Neuronal stem cell (in vitro differentiated cells): Measurements from ENCODE around the gene LRRC40.

ENCODE experiments used
- DNase-seq: peaks from one replicate; pipeline ENCODE4 v3.0.0-alpha.2; 2013; ENCODE audit warnings: low spot score
- H2AFZ ChIP-seq: one replicate; pipeline ENCODE4 v1.6.1; 2013; ENCODE audit warnings: mild to moderate bottlenecking, low read length, inconsistent platforms
- H2AK5ac ChIP-seq: 2 replicates; pipeline ENCODE4 v1.6.1; 2013; ENCODE audit warnings: low read depth, mild to moderate bottlenecking, inconsistent platforms, low read length, moderate library complexity, mixed read lengths
- H2BK120ac ChIP-seq: 2 replicates; pipeline ENCODE4 v1.6.1; 2013; ENCODE audit warnings: low read depth, mild to moderate bottlenecking, inconsistent platforms, low read length, moderate library complexity, mixed read lengths
- H2BK12ac ChIP-seq: one replicate; pipeline ENCODE4 v1.6.1; 2013; ENCODE audit warnings: low read length, inconsistent platforms
- H2BK15ac ChIP-seq: 2 replicates; pipeline ENCODE4 v1.6.1; 2013; ENCODE audit warnings: mild to moderate bottlenecking, low read length, inconsistent platforms, mixed read lengths
- H2BK5ac ChIP-seq: one replicate; pipeline ENCODE4 v1.6.1; 2013; ENCODE audit warnings: inconsistent platforms, mild to moderate bottlenecking, low read length, moderate library complexity
- H3K14ac ChIP-seq: one replicate; pipeline ENCODE4 v1.6.1; 2013; ENCODE audit warnings: low read length, inconsistent platforms
- H3K18ac ChIP-seq: 2 replicates; pipeline ENCODE4 v1.6.1; 2013; ENCODE audit warnings: low read length, inconsistent platforms
- H3K23ac ChIP-seq: 2 replicates; pipeline ENCODE4 v1.6.1; 2013; ENCODE audit warnings: low read depth, mild to moderate bottlenecking, mixed read lengths, low read length, inconsistent platforms; ENCODE audit not compliant: poor library complexity
- H3K27ac ChIP-seq: replicated peaks from 3 replicates; pipeline ENCODE4 v1.5.1; 2013; ENCODE audit warnings: low read length, inconsistent platforms
- H3K27me3 ChIP-seq, 3 experiments: 2 replicates each; pipeline ENCODE4 v1.6.1; 2013; ENCODE audit warnings: low read length in 3 of 3, mild to moderate bottlenecking in 2 of 3, inconsistent platforms in 1 of 3, low read depth in 1 of 3, mixed read lengths in 1 of 3, moderate library complexity in 1 of 3; ENCODE audit not compliant: control insufficient read depth in 3 of 3, insufficient read depth in 3 of 3
- H3K36me3 ChIP-seq, 2 donors: replicated peaks in 1 of 2; 2 replicates each; pipeline ENCODE4 v1.6.1; 2013; ENCODE audit warnings: low read length in 2 of 2; ENCODE audit not compliant: control insufficient read depth in 2 of 2, insufficient read depth in 2 of 2
- H3K4ac ChIP-seq: 2 replicates; pipeline ENCODE4 v1.6.1; 2013; ENCODE audit warnings: inconsistent platforms, mild to moderate bottlenecking, low read length, moderate library complexity
- H3K4me1 ChIP-seq, 2 donors: 1 replicate in 1 of 2; 2 replicates in 1 of 2; pipeline ENCODE4 v1.6.1; 2013; ENCODE audit warnings: low read length in 2 of 2, low read depth in 1 of 2; ENCODE audit not compliant: control insufficient read depth in 2 of 2, insufficient read depth in 1 of 2
- H3K4me2 ChIP-seq: one replicate; pipeline ENCODE4 v1.6.1; 2013; ENCODE audit warnings: mild to moderate bottlenecking, low read length, inconsistent platforms; ENCODE audit not compliant: insufficient read depth, poor library complexity, severe bottlenecking
- H3K4me3 ChIP-seq, 2 donors: 2 replicates each; pipeline ENCODE4 v1.5.1; 2013; ENCODE audit warnings: low read length in 2 of 2, mild to moderate bottlenecking in 2 of 2, inconsistent platforms in 1 of 2, moderate library complexity in 1 of 2
- H3K79me1 ChIP-seq: one replicate; pipeline ENCODE4 v1.6.1; 2013; ENCODE audit warnings: low read depth, mild to moderate bottlenecking, inconsistent platforms, low read length, moderate library complexity
- H3K9ac ChIP-seq: one replicate; pipeline ENCODE4 v1.6.1; 2013; ENCODE audit warnings: mild to moderate bottlenecking, low read depth, low read length, inconsistent platforms; ENCODE audit not compliant: poor library complexity
- H3K9me3 ChIP-seq, 2 donors: replicated peaks in 1 of 2; 2 replicates each; pipeline versions ENCODE3 to v1.6.1; 2013; ENCODE audit warnings: low read length in 2 of 2, mild to moderate bottlenecking in 2 of 2, inconsistent platforms in 1 of 2, low read depth in 1 of 2, mixed read lengths in 1 of 2, moderate library complexity in 1 of 2; ENCODE audit not compliant: control insufficient read depth in 2 of 2, insufficient read depth in 1 of 2
- H4K8ac ChIP-seq: one replicate; pipeline ENCODE4 v1.6.1; 2013; ENCODE audit warnings: low read depth, mild to moderate bottlenecking, inconsistent platforms, low read length, moderate library complexity
- H4K91ac ChIP-seq: one replicate; pipeline ENCODE4 v1.6.1; 2013; ENCODE audit warnings: low read length, low read depth, mild to moderate bottlenecking, inconsistent platforms; ENCODE audit not compliant: poor library complexity
- WGBS, 2 donors: extraction: QIAGEN DNeasy Blood & Tissue Kit; methylation state at CpG; one replicate each; pipeline ENCODE4 v1.1.7; 2013; ENCODE audit warnings: missing lambda C conversion rate in 2 of 2, mixed read lengths in 1 of 2; ENCODE audit not compliant: insufficient read length in 2 of 2, insufficient replicate concordance in 1 of 2; ENCODE audit errors: extremely low coverage in 2 of 2; 5-methylcytosine and 5-hydroxymethylcytosine counted together

Gene LRRC40

GRCh38 chr1:70227439-70227838 is 22.1 kb upstream of the LRRC40 start:
- Histone ChIP-seq H4K8ac (no peak overlapping the region), H3K4ac (no peak overlapping the region), H3K18ac (no peak overlapping the region), H3K36me3 (peaks cover 14 to 100% of the 10 kb centered on the region in 2 donors), H4K91ac (no peak overlapping the region), H3K27me3 (no peaks in the 10 kb centered on the region), H3K4me3 (no peak overlapping the region), H2BK120ac (no peak overlapping the region), H3K79me1 (no peaks in the 10 kb centered on the region), H2BK5ac (no peak overlapping the region), H2BK12ac (no peak overlapping the region), H3K9me3 (no peaks in the 10 kb centered on the region), H3K9ac (no peak overlapping the region), H2BK15ac (no peak overlapping the region), H3K23ac (no peak overlapping the region), H2AFZ (no peak overlapping the region), H3K27ac (no peak overlapping the region), H3K4me2 (no peak overlapping the region), H2AK5ac (no peak overlapping the region), H3K14ac (no peak overlapping the region), H3K4me1 (peaks cover 0 to 14% of the 10 kb centered on the region in 2 donors)
- DNase-seq = no peak
- no CpG with 5 or more reads among the region's 1 CpG for WGBS, 2 donors

- DNase-seq = no peak
- no peak overlapping the region for H2BK12ac ChIP-seq
- H4K8ac ChIP-seq = no peak overlapping the region
- H3K4me3 ChIP-seq = no peak overlapping the region
- H3K14ac ChIP-seq = no peak overlapping the region
- H3K36me3 ChIP-seq = peaks cover 7 to 80% of the 10 kb centered on the region in 2 donors
- peaks cover 0 to 17% of the 10 kb centered on the region in 2 donors for H3K4me1 ChIP-seq
- H3K4ac ChIP-seq = no peak overlapping the region
- no peak overlapping the region for H2BK120ac ChIP-seq
- WGBS, 2 donors = no CpG with 5 or more reads among the region's 2 CpGs
- no peak overlapping the region for H3K4me2 ChIP-seq
- H3K9ac ChIP-seq = no peak overlapping the region
- no peak overlapping the region for H4K91ac ChIP-seq
- H3K23ac ChIP-seq = no peak overlapping the region
- no peaks in the 10 kb centered on the region for H3K27me3 ChIP-seq
- H3K18ac ChIP-seq = no peak overlapping the region
- no peak overlapping the region for H2AK5ac ChIP-seq
- no peak overlapping the region for H3K27ac ChIP-seq
- no peaks in the 10 kb centered on the region for H3K79me1 ChIP-seq
- H2BK15ac ChIP-seq = no peak overlapping the region
- no peak overlapping the region for H2BK5ac ChIP-seq
- no peaks in the 10 kb centered on the region for H3K9me3 ChIP-seq
- H2AFZ ChIP-seq = no peak overlapping the region
Observed at GRCh38 chr1:70224954-70225353, 19.6 kb upstream of the LRRC40 start.

- H2AFZ ChIP-seq = no peak overlapping the region
- no peak overlapping the region for H3K4ac ChIP-seq
- DNase-seq = no peak
- H3K27ac ChIP-seq = no peak overlapping the region
- H2BK12ac ChIP-seq = no peak overlapping the region
- peaks cover 0 to 17% of the 10 kb centered on the region in 2 donors for H3K4me1 ChIP-seq
- H3K9ac ChIP-seq = no peak overlapping the region
- no peaks in the 10 kb centered on the region for H3K27me3 ChIP-seq
- peaks cover 3 to 62% of the 10 kb centered on the region in 2 donors for H3K36me3 ChIP-seq
- no peak overlapping the region for H2BK15ac ChIP-seq
- H3K79me1 ChIP-seq = no peaks in the 10 kb centered on the region
- no CpG with 5 or more reads among the region's 3 CpGs for WGBS, 2 donors
- no peak overlapping the region for H2BK5ac ChIP-seq
- no peaks in the 10 kb centered on the region for H3K9me3 ChIP-seq
- no peak overlapping the region for H3K4me2 ChIP-seq
- H4K8ac ChIP-seq = no peak overlapping the region
- no peak overlapping the region for H3K23ac ChIP-seq
- no peak overlapping the region for H4K91ac ChIP-seq
- no peak overlapping the region for H3K18ac ChIP-seq
- H3K14ac ChIP-seq = no peak overlapping the region
- no peak overlapping the region for H2BK120ac ChIP-seq
- no peak overlapping the region for H2AK5ac ChIP-seq
- H3K4me3 ChIP-seq = peak overlapping the region in 1 of 2 donors; percentile 86
Observed at GRCh38 chr1:70222716-70223235, 17.4 kb upstream of the LRRC40 start.

- Histone ChIP-seq H4K91ac (no peak within 1 kb of the TSS), H3K27me3 (no peaks in the 10 kb centered on the region), H3K36me3 (peaks cover 3 to 58% of the 10 kb centered on the region in 2 donors), H3K4me2 (peak within 1 kb of the TSS; percentile 49), H2BK120ac (no peak within 1 kb of the TSS), H3K4ac (no peak within 1 kb of the TSS), H4K8ac (no peak within 1 kb of the TSS), H3K23ac (peak within 1 kb of the TSS; percentile 98), H3K27ac (peak within 1 kb of the TSS; percentile 94), H3K9me3 (no peaks in the 10 kb centered on the region), H2BK5ac (peak within 1 kb of the TSS; percentile 82), H3K18ac (peak within 1 kb of the TSS; percentile 99), H2BK15ac (peak within 1 kb of the TSS; percentile 43), H2AK5ac (peak within 1 kb of the TSS; percentile 94), H3K9ac (peak within 1 kb of the TSS; percentile 86), H3K79me1 (no peaks in the 10 kb centered on the region), H2BK12ac (no peak within 1 kb of the TSS), H2AFZ (peak within 1 kb of the TSS; percentile 84), H3K4me3 (peak within 1 kb of the TSS; percentile 86 to 98), H3K14ac (peak within 1 kb of the TSS; percentile 71), H3K4me1 (peaks cover 0 to 17% of the 10 kb centered on the region in 2 donors)
- no CpG with 5 or more reads among the region's 74 CpGs for WGBS, 2 donors
- peak; percentile 91 for DNase-seq
Observed at GRCh38 chr1:70221238-70222121, 16.1 kb upstream of the LRRC40 start, which contains the start of gene SRSF11. Gene SRSF11 (plus strand): TSS chr1:70221380. CDS start chr1:70221637, 257 bp downstream.
